ENCODE measurements around the gene NTN1.

- TF ChIP-seq, protein P1, sequence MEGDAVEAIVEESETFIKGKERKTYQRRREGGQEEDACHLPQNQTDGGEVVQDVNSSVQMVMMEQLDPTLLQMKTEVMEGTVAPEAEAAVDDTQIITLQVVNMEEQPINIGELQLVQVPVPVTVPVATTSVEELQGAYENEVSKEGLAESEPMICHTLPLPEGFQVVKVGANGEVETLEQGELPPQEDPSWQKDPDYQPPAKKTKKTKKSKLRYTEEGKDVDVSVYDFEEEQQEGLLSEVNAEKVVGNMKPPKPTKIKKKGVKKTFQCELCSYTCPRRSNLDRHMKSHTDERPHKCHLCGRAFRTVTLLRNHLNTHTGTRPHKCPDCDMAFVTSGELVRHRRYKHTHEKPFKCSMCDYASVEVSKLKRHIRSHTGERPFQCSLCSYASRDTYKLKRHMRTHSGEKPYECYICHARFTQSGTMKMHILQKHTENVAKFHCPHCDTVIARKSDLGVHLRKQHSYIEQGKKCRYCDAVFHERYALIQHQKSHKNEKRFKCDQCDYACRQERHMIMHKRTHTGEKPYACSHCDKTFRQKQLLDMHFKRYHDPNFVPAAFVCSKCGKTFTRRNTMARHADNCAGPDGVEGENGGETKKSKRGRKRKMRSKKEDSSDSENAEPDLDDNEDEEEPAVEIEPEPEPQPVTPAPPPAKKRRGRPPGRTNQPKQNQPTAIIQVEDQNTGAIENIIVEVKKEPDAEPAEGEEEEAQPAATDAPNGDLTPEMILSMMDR (conservative IDR thresholded peaks at IDR 0.05): no peak
- TF ChIP-seq EZH2 (IDR thresholded peaks at IDR 0.05; ENCODE audit: low read depth): no peak
These were observed 223.0 kb downstream of the NTN1 start for GRCh38 chr17:9244066-9245052.

Data from PC-9 (cell line).